GM12878 (cell line): Measurements from ENCODE around the gene GPRC5D. TPM values are rescaled to one million over a fixed set of nuclear protein-coding genes. Genes with fewer than 3 reads are reported as not detected.

ENCODE experiments used
- ATAC-seq: fragments of 200-7000 bp; cut with Tn5 transposase; 3 replicates; pipeline ENCODE4 v1.9.1; 2020; ENCODE audit warnings: mild to moderate bottlenecking, moderate library complexity
- BruUV-seq: library from RNA; stranded (reverse); fragments of 400-500 nt; replicated peaks from 2 replicates; lab custom pipeline; 2021; lab: Mats Ljungman, UMichigan
- CTCF ChIA-PET: fragments of 300-600 bp; sonication (Branson Sonifier 250); formaldehyde crosslinking; extraction: SDS; loops from one replicate; lab custom pipeline; 2021; ENCODE audit warnings: inconsistent platforms; lab: Yijun Ruan, JAX
- POLR2A ChIA-PET: fragments of 350-600 bp; formaldehyde crosslinking; extraction: SDS; loops from one replicate; lab custom pipeline; 2021; ENCODE audit warnings: inconsistent platforms; lab: Charles Lee
- RAD21 ChIA-PET: fragments of 300-600 bp; sonication (Branson Sonifier 250); formaldehyde crosslinking; loops from one replicate; lab custom pipeline; 2023; ENCODE audit warnings: antibody characterized with exemption; ENCODE audit not compliant: unreplicated experiment; lab: Charles Lee
- SMC1A ChIA-PET: fragments of 300-600 bp; sonication (Branson Sonifier 250); formaldehyde crosslinking; loops from one replicate; lab custom pipeline; 2023; ENCODE audit not compliant: unreplicated experiment, uncharacterized antibody; lab: Charles Lee
- DNase-seq: peaks from one replicate; pipeline ENCODE4 v3.0.0-alpha.2; 2011; ENCODE audit warnings: low read depth, low spot score
- FAIRE-seq: peaks from 3 replicates; lab custom pipeline; 2011; peaks lifted over from hg19 to GRCh38; lab: Jason Lieb, UNC
- H2AFZ ChIP-seq: 2 replicates; pipeline ENCODE4 v1.6.0; 2011; ENCODE audit warnings: low read depth, low read length, control low read depth; ENCODE audit not compliant: control insufficient read depth
- H3K27ac ChIP-seq: 2 replicates; pipeline ENCODE4 v1.5.1; 2011; ENCODE audit warnings: control low read depth; ENCODE audit not compliant: control insufficient read depth, insufficient read depth
- H3K27me3 ChIP-seq, 2 experiments: replicated peaks in 1 of 2; 2 replicates each; pipeline versions ENCODE4 v1.6.0 to v1.6.1; 2011; ENCODE audit warnings: low read length in 1 of 2; ENCODE audit not compliant: control insufficient read depth in 2 of 2, insufficient read depth in 2 of 2
- H3K36me3 ChIP-seq, 2 experiments: 2 replicates each; pipeline ENCODE4 v1.5.1; 2011; ENCODE audit warnings: low read length in 1 of 2; ENCODE audit not compliant: control insufficient read depth in 2 of 2, insufficient read depth in 2 of 2
- H3K4me1 ChIP-seq: 2 replicates; pipeline ENCODE4 v1.6.1; 2011; ENCODE audit warnings: mild to moderate bottlenecking, low read length, moderate library complexity, mixed read lengths; ENCODE audit not compliant: control insufficient read depth, insufficient read depth
- H3K4me2 ChIP-seq: 2 replicates; pipeline ENCODE4 v1.6.0; 2011; ENCODE audit warnings: control low read depth; ENCODE audit not compliant: control insufficient read depth, insufficient read depth
- H3K4me3 ChIP-seq: fragments of 200-600 bp; sonication (generic); 2 replicates; pipeline ENCODE4 v1.5.1; 2016
- H3K79me2 ChIP-seq: 2 replicates; pipeline ENCODE4 v1.6.0; 2011; ENCODE audit warnings: low read length; ENCODE audit not compliant: control insufficient read depth, insufficient read depth
- H3K9ac ChIP-seq: 2 replicates; pipeline ENCODE4 v1.8.0; 2011; ENCODE audit warnings: low read length, control low read depth, mixed read lengths; ENCODE audit not compliant: control insufficient read depth, insufficient read depth
- H3K9me3 ChIP-seq: replicated peaks from 3 replicates; pipeline ENCODE4 v1.5.1; 2011; ENCODE audit warnings: mild to moderate bottlenecking, low read length; ENCODE audit not compliant: control insufficient read depth, insufficient read depth
- H4K20me1 ChIP-seq: 2 replicates; pipeline ENCODE4 v1.6.0; 2011; ENCODE audit not compliant: control insufficient read depth, insufficient read depth
- BRCA1 ChIP-seq: IDR thresholded peaks from 2 replicates; pipeline ENCODE4 v1.6.1; 2011; ENCODE audit warnings: low read depth, low read length, improper control_type of control experiment
- CREB1 ChIP-seq: IDR thresholded peaks from 2 replicates; pipeline ENCODE4 v1.6.1; 2012; ENCODE audit warnings: low read depth, mild to moderate bottlenecking, inconsistent platforms
- CUX1 ChIP-seq: IDR thresholded peaks from 2 replicates; pipeline ENCODE4 v1.6.1; 2012; ENCODE audit warnings: improper control_type of control experiment, low read depth, low read length; ENCODE audit not compliant: insufficient replicate concordance
- E4F1 ChIP-seq: fragments of 450-650 bp; IDR thresholded peaks from 2 replicates; pipeline ENCODE4 v1.6.1; 2018; ENCODE audit warnings: borderline replicate concordance, mild to moderate bottlenecking; ENCODE audit not compliant: partially characterized antibody
- EP300 ChIP-seq, 2 experiments: fragments of 150-350 bp in 1 of 2; IDR thresholded peaks; 2 replicates each; pipeline ENCODE4 v1.6.1; 2011 to 2012; ENCODE audit warnings: low read depth in 2 of 2, low read length in 2 of 2, borderline replicate concordance in 1 of 2, improper control_type of control experiment in 1 of 2, inconsistent platforms in 1 of 2; ENCODE audit not compliant: control insufficient read depth in 1 of 2
- FOXK2 ChIP-seq: fragments of 450-650 bp; IDR thresholded peaks from 2 replicates; pipeline ENCODE4 v1.6.1; 2017; ENCODE audit warnings: mild to moderate bottlenecking, moderate library complexity
- GABPA ChIP-seq: IDR thresholded peaks from 2 replicates; pipeline ENCODE4 v1.6.1; 2014; ENCODE audit warnings: antibody characterized with exemption, low read depth, mild to moderate bottlenecking, inconsistent platforms
- GATAD2B ChIP-seq: fragments of 450-650 bp; conservative IDR thresholded peaks from 2 replicates; pipeline ENCODE4 v1.6.1; 2017; ENCODE audit warnings: low read depth, mild to moderate bottlenecking, moderate library complexity
- LARP7 ChIP-seq: fragments of 450-650 bp; IDR thresholded peaks from 2 replicates; pipeline ENCODE4 v1.6.1; 2017; ENCODE audit warnings: mild to moderate bottlenecking
- NFXL1 ChIP-seq: fragments of 450-650 bp; IDR thresholded peaks from 2 replicates; pipeline ENCODE4 v1.6.1; 2017; ENCODE audit warnings: antibody characterized with exemption, mild to moderate bottlenecking, borderline replicate concordance
- NR2C1 ChIP-seq: fragments of 450-650 bp; IDR thresholded peaks from 2 replicates; pipeline ENCODE4 v1.6.1; 2017; ENCODE audit warnings: antibody characterized with exemption, mild to moderate bottlenecking, moderate library complexity
- PAX8 ChIP-seq: fragments of 450-650 bp; IDR thresholded peaks from 2 replicates; pipeline ENCODE4 v1.6.1; 2017; ENCODE audit warnings: mild to moderate bottlenecking, moderate library complexity
- TCF7 ChIP-seq: IDR thresholded peaks from 2 replicates; pipeline ENCODE4 v1.6.1; 2014; ENCODE audit warnings: antibody characterized with exemption, borderline replicate concordance
- ZNF687 ChIP-seq: fragments of 450-650 bp; IDR thresholded peaks from 2 replicates; pipeline ENCODE4 v1.6.1; 2017; ENCODE audit warnings: mild to moderate bottlenecking, moderate library complexity
- WGBS: methylation state at CpG from one replicate; pipeline ENCODE4 v1.1.6; 2016; ENCODE audit warnings: low lambda C conversion rate; ENCODE audit not compliant: insufficient replicate concordance, insufficient coverage; ENCODE audit errors: missing lambda C conversion rate; 5-methylcytosine and 5-hydroxymethylcytosine counted together
- in situ Hi-C: fragments of 300-500 bp; cut with MboI; formaldehyde crosslinking; loops from 9 replicates; pipeline ENCODE4 v1.14.3; 2018; ENCODE audit warnings: mixed read lengths
- intact Hi-C: fragments of 100-400 bp; cut with micrococcal nuclease; formaldehyde crosslinking; loops from one replicate; pipeline ENCODE4 v1.14.2; 2022; ENCODE audit not compliant: unreplicated experiment
- polyA plus RNA-seq, 11 experiments: library from polyadenylated mRNA; depleted of rRNA in 4 of 11; unstranded in 6 of 11; stranded (reverse) in 5 of 11; fragments of >200 nt; fragmentation: Nextera tagmentation in 4 of 11; fragmentation: Illumina TruSeq in 1 of 11; extraction: Ambion mirVana in 4 of 11; extraction: Trizol in 1 of 11; gene quantifications; 1 replicate in 1 of 11; 2 replicates in 10 of 11; pipeline versions ENCODE4 v1.2.1 to v1.2.3, GENCODE V29; 2011 to 2016; ENCODE audit warnings: inconsistent platforms in 2 of 11, missing spikeins in 2 of 11, low read depth in 1 of 11
- total RNA-seq, 4 experiments: library from RNA; depleted of rRNA in 3 of 4; stranded (reverse); fragments of >200 nt in 3 of 4; fragmentation: Illumina TruSeq in 1 of 4; extraction: Trizol in 1 of 4; gene quantifications; 2 replicates each; pipeline versions ENCODE4 v1.2.1 to v1.2.3, GENCODE V29; 2013 to 2021

The GPRC5D gene
- total and polyA plus RNA-seq, 10 of the 15 experiments (the other 5 are each of a cell fraction or from before 2014, with no cell fraction given): 0.18 to 0.90 (median 0.37) TPM; not detected in 3

- DNase-seq: no peak
- H3K4me3 ChIP-seq: no peak overlapping the region
- peaks cover 0 to 3% of the 10 kb centered on the region in 2 experiments; a peak in 2 of 4 replicates for H3K27me3 ChIP-seq
- no peak overlapping the region for H3K27ac ChIP-seq
- H3K9me3 ChIP-seq: no peaks in the 10 kb centered on the region
- H3K4me1 ChIP-seq: no peaks in the 10 kb centered on the region
- H2AFZ ChIP-seq: no peak overlapping the region
- in situ Hi-C loops (no loop called here), intact Hi-C loops (no loop called here)
- H3K9ac ChIP-seq: no peak overlapping the region
- RAD21 ChIA-PET: no interaction called here
- no peaks in the 10 kb centered on the region for H3K79me2 ChIP-seq
- FAIRE-seq: no peak
- no peak overlapping the region for H3K4me2 ChIP-seq
- CTCF ChIA-PET: no interaction called here
- POLR2A ChIA-PET: no interaction called here
- no TSS peak for BruUV-seq
- SMC1A ChIA-PET: no interaction called here
- H4K20me1 ChIP-seq: no peaks in the 10 kb centered on the region
- ATAC-seq: no peak
- 83% methylated on average over 4 of the region's 4 CpGs for WGBS
- H3K36me3 ChIP-seq: no peaks in the 10 kb centered on the region
- no peak for TF ChIP-seq CUX1
- TF ChIP-seq GATAD2B: no peak
- TF ChIP-seq EP300 (IDR thresholded peaks at IDR 0.05; ENCODE audit: borderline replicate concordance in 1 of 2, control insufficient read depth in 1 of 2, low read depth in 2 of 2, low read length in 2 of 2): no peak
- TF ChIP-seq GABPA: no peak
- TF ChIP-seq TCF7: no peak
- TF ChIP-seq CREB1: no peak
- no peak for TF ChIP-seq LARP7
- no peak for TF ChIP-seq E4F1
- no peak for TF ChIP-seq PAX8
- no peak for TF ChIP-seq BRCA1
- TF ChIP-seq FOXK2: no peak
- TF ChIP-seq NFXL1: no peak
- TF ChIP-seq ZNF687: no peak
- TF ChIP-seq NR2C1: no peak
Measured at GRCh38 chr12:12979126-12979525, 27.2 kb upstream of the GPRC5D start.
